Panc1 (cell line): ENCODE measurements around the gene RELB. TPM values are rescaled to one million over a fixed set of nuclear protein-coding genes. Genes with fewer than 3 reads are reported as not detected.

ENCODE experiments used
- ATAC-seq: fragments of 200-7000 bp; cut with Tn5 transposase; 2 replicates; pipeline ENCODE4 v1.9.1; 2020; ENCODE audit warnings: mild to moderate bottlenecking, moderate library complexity
- BruUV-seq: library from RNA; stranded (reverse); fragments of 400-500 nt; replicated peaks from 2 replicates; lab custom pipeline; 2021; lab: Mats Ljungman, UMichigan
- CTCF ChIA-PET: fragments of 300-600 bp; sonication (Branson Sonifier 250); formaldehyde crosslinking; loops from one replicate; lab custom pipeline; 2022; ENCODE audit warnings: antibody characterized with exemption; lab: Charles Lee
- POLR2A ChIA-PET: fragments of 300-600 bp; sonication (Branson Sonifier 250); formaldehyde crosslinking; loops from one replicate; lab custom pipeline; 2022; ENCODE audit warnings: antibody characterized with exemption; lab: Charles Lee
- DNase-seq: peaks from one replicate; pipeline ENCODE4 v3.0.0-alpha.2; 2010; ENCODE audit warnings: low read depth, low spot score
- H3K27ac ChIP-seq: 2 replicates; pipeline ENCODE4 v1.5.1; 2011; ENCODE audit warnings: mild to moderate bottlenecking, low read length, inconsistent platforms
- H3K27me3 ChIP-seq: fragments of 200-500 bp; sonication (Bioruptor generic); 2 replicates; pipeline ENCODE4 v1.6.0; 2014; ENCODE audit warnings: low read length, inconsistent platforms; ENCODE audit not compliant: control insufficient read depth, insufficient read depth
- H3K36me3 ChIP-seq: fragments of 200-500 bp; sonication (Bioruptor generic); 2 replicates; pipeline ENCODE4 v1.5.1; 2014; ENCODE audit warnings: inconsistent platforms, mild to moderate bottlenecking, low read length, moderate library complexity; ENCODE audit not compliant: control insufficient read depth, insufficient read depth
- H3K4me1 ChIP-seq: 2 replicates; pipeline ENCODE4 v1.5.1; 2011; ENCODE audit warnings: inconsistent platforms, mild to moderate bottlenecking, low read length, moderate library complexity; ENCODE audit not compliant: control insufficient read depth, insufficient read depth
- H3K4me3 ChIP-seq, 2 experiments: 2 replicates each; pipeline ENCODE4 v1.5.1; 2011 to 2012; ENCODE audit warnings: low read depth in 2 of 2, low read length in 2 of 2, mild to moderate bottlenecking in 2 of 2, inconsistent platforms in 1 of 2, moderate library complexity in 1 of 2
- H3K9me3 ChIP-seq: fragments of 200-500 bp; sonication (Bioruptor generic); 2 replicates; pipeline ENCODE4 v1.5.1; 2014; ENCODE audit warnings: low read depth, mild to moderate bottlenecking, inconsistent platforms, low read length, moderate library complexity; ENCODE audit not compliant: control insufficient read depth, insufficient read depth
- POLR2AphosphoS5 ChIP-seq: IDR thresholded peaks from 2 replicates; pipeline ENCODE4 v1.6.1; 2012; ENCODE audit warnings: mild to moderate bottlenecking, low read depth, low read length, moderate library complexity
- REST ChIP-seq, 2 experiments: IDR thresholded peaks; 2 replicates each; pipeline ENCODE4 v1.6.1; 2011 to 2012; ENCODE audit warnings: low read depth in 2 of 2, control low read depth in 1 of 2, low read length in 1 of 2, mild to moderate bottlenecking in 1 of 2, moderate library complexity in 1 of 2; ENCODE audit not compliant: insufficient read depth in 1 of 2
- SIN3A ChIP-seq: IDR thresholded peaks from 2 replicates; pipeline ENCODE4 v1.6.1; 2012; ENCODE audit warnings: low read depth, mild to moderate bottlenecking, low read length, moderate library complexity, borderline replicate concordance; ENCODE audit not compliant: insufficient read depth
- TCF7L2 ChIP-seq: IDR thresholded peaks from 2 replicates; pipeline ENCODE4 v1.6.1; 2011; ENCODE audit warnings: mild to moderate bottlenecking, low read depth, low read length, inconsistent platforms
- in situ Hi-C: cut with HindIII; loops from 2 replicates; pipeline ENCODE4 v1.10.0; 2016; ENCODE audit warnings: low sequenced_read_pairs, low pct_unique_long_range_greater_than_20kb
- intact Hi-C: fragments of 100-400 bp; cut with micrococcal nuclease; formaldehyde crosslinking; loops from one replicate; pipeline ENCODE4 v1.10.0; 2022; ENCODE audit not compliant: unreplicated experiment
- total RNA-seq: library from RNA; stranded (reverse); gene quantifications from one replicate; pipeline ENCODE4 v1.2.1, GENCODE V29; 2021; ENCODE audit not compliant: unreplicated experiment
- TF ChIP-seq, protein P1 (sequence below): fragments of 450-650 bp; IDR thresholded peaks from 2 replicates; pipeline ENCODE4 v1.5.1; 2017; ENCODE audit warnings: mild to moderate bottlenecking

Gene RELB
- total RNA-seq, 1 experiment from 2014 or later = 28.1 TPM

DNA sequence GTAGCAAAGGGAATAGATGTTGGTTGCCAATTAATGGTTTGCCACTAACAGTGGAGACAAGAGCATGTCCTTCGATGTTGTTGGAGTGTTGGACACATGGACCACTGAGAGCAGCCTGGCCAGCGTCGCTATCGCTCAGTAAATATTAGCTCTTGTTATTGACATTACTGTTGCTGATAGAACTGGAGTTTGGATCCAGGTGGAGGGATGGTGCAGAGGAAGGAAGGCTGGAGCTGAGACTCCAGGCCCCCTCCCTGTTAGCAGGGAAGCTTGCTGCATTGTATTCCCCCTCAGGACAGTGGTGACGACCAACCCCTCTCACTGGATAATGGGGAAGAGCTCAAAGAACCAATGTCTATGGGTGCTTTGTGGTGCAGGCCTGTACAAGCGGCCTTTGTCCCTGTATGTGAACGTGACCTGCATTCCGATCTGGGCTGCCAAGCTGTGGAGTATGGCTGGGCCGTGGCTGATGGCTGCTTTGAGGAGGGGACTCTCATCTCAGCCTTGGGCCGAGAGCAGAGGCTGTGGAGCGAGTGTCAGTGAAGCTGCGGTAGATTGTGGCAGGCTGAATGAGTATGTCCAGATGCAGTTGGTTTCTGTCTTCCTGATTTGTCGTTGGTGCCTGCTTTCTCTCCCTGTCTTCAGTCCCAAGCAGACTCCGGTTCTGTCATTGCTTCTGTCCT is 44.5 kb downstream of the RELB start:
- Histone ChIP-seq H3K9me3 (no peaks in the 10 kb centered on the region), H3K4me3 (no peak overlapping the region), H3K27me3 (no peaks in the 10 kb centered on the region), H3K4me1 (no peaks in the 10 kb centered on the region), H3K36me3 (peaks cover 5% of the 10 kb centered on the region), H3K27ac (no peak overlapping the region)
- ATAC-seq (no peak), DNase-seq (no peak)
- TF ChIP-seq, protein P1, sequence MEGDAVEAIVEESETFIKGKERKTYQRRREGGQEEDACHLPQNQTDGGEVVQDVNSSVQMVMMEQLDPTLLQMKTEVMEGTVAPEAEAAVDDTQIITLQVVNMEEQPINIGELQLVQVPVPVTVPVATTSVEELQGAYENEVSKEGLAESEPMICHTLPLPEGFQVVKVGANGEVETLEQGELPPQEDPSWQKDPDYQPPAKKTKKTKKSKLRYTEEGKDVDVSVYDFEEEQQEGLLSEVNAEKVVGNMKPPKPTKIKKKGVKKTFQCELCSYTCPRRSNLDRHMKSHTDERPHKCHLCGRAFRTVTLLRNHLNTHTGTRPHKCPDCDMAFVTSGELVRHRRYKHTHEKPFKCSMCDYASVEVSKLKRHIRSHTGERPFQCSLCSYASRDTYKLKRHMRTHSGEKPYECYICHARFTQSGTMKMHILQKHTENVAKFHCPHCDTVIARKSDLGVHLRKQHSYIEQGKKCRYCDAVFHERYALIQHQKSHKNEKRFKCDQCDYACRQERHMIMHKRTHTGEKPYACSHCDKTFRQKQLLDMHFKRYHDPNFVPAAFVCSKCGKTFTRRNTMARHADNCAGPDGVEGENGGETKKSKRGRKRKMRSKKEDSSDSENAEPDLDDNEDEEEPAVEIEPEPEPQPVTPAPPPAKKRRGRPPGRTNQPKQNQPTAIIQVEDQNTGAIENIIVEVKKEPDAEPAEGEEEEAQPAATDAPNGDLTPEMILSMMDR = no peak
- TF ChIP-seq REST (IDR thresholded peaks at IDR 0.05; ENCODE audit: insufficient read depth in 1 of 2, low read depth in 2 of 2, low read length in 1 of 2) (no peak), SIN3A (no peak), TCF7L2 (no peak), POLR2AphosphoS5 (no peak)
- BruUV-seq = no TSS peak
- intact Hi-C loops = no loop called here
- in situ Hi-C loops = no loop called here
- ChIA-PET POLR2A (no interaction called here), CTCF (no interaction called here)

DNA sequence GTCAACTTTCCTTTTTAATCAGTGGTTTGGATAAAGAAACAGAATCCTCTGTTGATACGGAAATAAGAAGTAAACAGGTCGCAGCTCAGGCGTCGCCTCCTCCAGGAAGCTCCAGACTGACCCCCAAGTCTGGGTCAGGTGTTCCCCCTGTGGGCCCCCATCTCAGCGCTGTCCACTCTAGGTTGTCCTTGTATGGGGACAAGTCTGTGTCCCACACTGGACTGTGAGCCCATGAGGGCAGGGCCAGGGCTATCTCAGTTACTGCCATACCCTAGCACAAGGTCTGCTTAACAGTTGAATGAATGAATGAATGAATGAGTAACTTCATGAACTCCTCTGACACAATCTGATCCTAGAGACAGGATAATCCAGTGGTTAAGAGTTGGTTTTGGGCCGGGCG is 45.1 kb downstream of the RELB start:
- peaks cover 3% of the 10 kb centered on the region for H3K36me3 ChIP-seq
- H3K9me3 ChIP-seq = no peaks in the 10 kb centered on the region
- H3K4me1 ChIP-seq = no peaks in the 10 kb centered on the region
- in situ Hi-C loops (no loop called here), intact Hi-C loops (no loop called here)
- no TSS peak for BruUV-seq
- ATAC-seq (no peak), DNase-seq (no peak)
- TF ChIP-seq REST (IDR thresholded peaks at IDR 0.05; ENCODE audit: insufficient read depth in 1 of 2, low read depth in 2 of 2, low read length in 1 of 2) (no peak), POLR2AphosphoS5 (no peak), TCF7L2 (no peak), SIN3A (no peak)
- TF ChIP-seq, protein P1 = no peak
- H3K4me3 ChIP-seq = no peak overlapping the region
- CTCF ChIA-PET = no interaction called here
- no peak overlapping the region for H3K27ac ChIP-seq
- H3K27me3 ChIP-seq = no peaks in the 10 kb centered on the region
- POLR2A ChIA-PET = no interaction called here
